Astrocyte (in vitro differentiated cells and primary cell): Measurements from ENCODE around the gene APMAP. TPM values are rescaled to one million over a fixed set of nuclear protein-coding genes. Genes with fewer than 3 reads are reported as not detected.

ENCODE experiments used
- DNase-seq: peaks from one replicate; pipeline ENCODE4 v3.0.0-alpha.2; 2010; ENCODE audit warnings: low read depth
- FAIRE-seq: peaks from 2 replicates; lab custom pipeline; 2011; peaks lifted over from hg19 to GRCh38; lab: Jason Lieb, UNC
- H2AFZ ChIP-seq: 2 replicates; pipeline ENCODE4 v1.6.0; 2012; ENCODE audit warnings: low read depth, low read length, inconsistent platforms
- H3K27ac ChIP-seq: 2 replicates; pipeline ENCODE4 v1.5.1; 2011; ENCODE audit warnings: low read depth, low read length, inconsistent platforms
- H3K27me3 ChIP-seq: 2 replicates; pipeline ENCODE4 v1.6.0; 2011; ENCODE audit warnings: low read length, inconsistent platforms; ENCODE audit not compliant: insufficient read depth
- H3K36me3 ChIP-seq: 2 replicates; pipeline ENCODE4 v1.5.1; 2011; ENCODE audit warnings: low read length, inconsistent platforms; ENCODE audit not compliant: insufficient read depth
- H3K4me1 ChIP-seq: 2 replicates; pipeline ENCODE4 v1.5.1; 2011; ENCODE audit warnings: low read length, inconsistent platforms; ENCODE audit not compliant: insufficient read depth
- H3K4me2 ChIP-seq: 2 replicates; pipeline ENCODE4 v1.6.0; 2012; ENCODE audit warnings: low read length, inconsistent platforms
- H3K4me3 ChIP-seq: 2 replicates; pipeline ENCODE4 v1.5.1; 2011; ENCODE audit warnings: low read depth, mild to moderate bottlenecking, low read length, inconsistent platforms; ENCODE audit not compliant: insufficient read depth
- H3K79me2 ChIP-seq: 2 replicates; pipeline ENCODE4 v1.6.0; 2012; ENCODE audit warnings: mild to moderate bottlenecking, low read length, inconsistent platforms; ENCODE audit not compliant: insufficient read depth
- H3K9ac ChIP-seq: 2 replicates; pipeline ENCODE4 v1.6.0; 2012; ENCODE audit warnings: mild to moderate bottlenecking, low read length, inconsistent platforms
- H3K9me3 ChIP-seq: 2 replicates; pipeline ENCODE4 v1.5.1; 2012; ENCODE audit warnings: low read depth, mild to moderate bottlenecking, low read length, inconsistent platforms; ENCODE audit not compliant: insufficient read depth
- H4K20me1 ChIP-seq: 2 replicates; pipeline ENCODE4 v1.6.0; 2012; ENCODE audit warnings: low read length, inconsistent platforms; ENCODE audit not compliant: insufficient read depth
- H3K27ac Mint-ChIP-seq: one replicate; pipeline ENCODE4 v1.8.0; 2021; ENCODE audit warnings: mild to moderate bottlenecking, mixed read lengths; ENCODE audit not compliant: unreplicated experiment
- H3K27me3 Mint-ChIP-seq: one replicate; pipeline ENCODE4 v1.8.0; 2021; ENCODE audit warnings: low read depth, mixed read lengths; ENCODE audit not compliant: unreplicated experiment
- H3K36me3 Mint-ChIP-seq: one replicate; pipeline ENCODE4 v1.8.0; 2021; ENCODE audit warnings: low read depth, mixed read lengths; ENCODE audit not compliant: unreplicated experiment
- H3K4me1 Mint-ChIP-seq: one replicate; pipeline ENCODE4 v1.8.0; 2021; ENCODE audit warnings: low read depth, mixed read lengths; ENCODE audit not compliant: unreplicated experiment
- H3K4me3 Mint-ChIP-seq: one replicate; pipeline ENCODE4 v1.8.0; 2021; ENCODE audit warnings: mild to moderate bottlenecking, moderate library complexity, mixed read lengths; ENCODE audit not compliant: unreplicated experiment
- H3K9me3 Mint-ChIP-seq: one replicate; pipeline ENCODE4 v1.8.0; 2021; ENCODE audit warnings: mild to moderate bottlenecking, mixed read lengths; ENCODE audit not compliant: unreplicated experiment
- EZH2 ChIP-seq: IDR thresholded peaks from 2 replicates; pipeline ENCODE4 v1.6.1; 2012; ENCODE audit warnings: mild to moderate bottlenecking, low read length, inconsistent platforms; ENCODE audit not compliant: insufficient read depth
- total RNA-seq: library from RNA; stranded (reverse); gene quantifications from 2 replicates; pipeline ENCODE4 v1.2.1, GENCODE V29; 2021
- TF ChIP-seq, protein P1 (sequence below): IDR thresholded peaks from 2 replicates; pipeline ENCODE4 v1.5.1; 2011; ENCODE audit warnings: low read depth, mild to moderate bottlenecking, inconsistent platforms, low read length, moderate library complexity; ENCODE audit not compliant: insufficient read depth

APMAP gene
- total RNA-seq, 1 donor from 2014 or later = 110 TPM

DNA sequence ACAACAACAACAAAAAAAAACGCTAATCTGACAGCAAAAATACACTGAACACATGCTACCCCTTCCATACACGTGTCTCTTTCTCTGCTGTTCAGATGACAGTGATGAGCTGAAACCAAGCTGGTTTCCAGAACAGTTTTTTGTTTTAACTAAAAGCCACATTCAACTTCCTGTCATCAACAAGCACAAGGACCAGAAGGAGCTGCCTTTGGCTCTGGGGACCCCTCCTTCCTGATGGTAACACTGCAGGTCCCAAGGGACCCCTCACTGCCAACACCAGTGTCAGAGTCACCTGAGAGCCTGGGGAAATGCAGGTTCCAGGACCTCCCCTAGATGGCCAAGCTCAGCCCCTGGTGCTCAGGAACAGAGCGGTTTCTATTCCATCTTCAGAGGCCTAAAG, 37.5 kb downstream of the APMAP start:
- H3K36me3 ChIP-seq = no peaks in the 10 kb centered on the region
- no peak for FAIRE-seq
- peaks cover 6% of the 10 kb centered on the region for H3K36me3 Mint-ChIP-seq
- TF ChIP-seq EZH2 = no peak
- TF ChIP-seq, protein P1, sequence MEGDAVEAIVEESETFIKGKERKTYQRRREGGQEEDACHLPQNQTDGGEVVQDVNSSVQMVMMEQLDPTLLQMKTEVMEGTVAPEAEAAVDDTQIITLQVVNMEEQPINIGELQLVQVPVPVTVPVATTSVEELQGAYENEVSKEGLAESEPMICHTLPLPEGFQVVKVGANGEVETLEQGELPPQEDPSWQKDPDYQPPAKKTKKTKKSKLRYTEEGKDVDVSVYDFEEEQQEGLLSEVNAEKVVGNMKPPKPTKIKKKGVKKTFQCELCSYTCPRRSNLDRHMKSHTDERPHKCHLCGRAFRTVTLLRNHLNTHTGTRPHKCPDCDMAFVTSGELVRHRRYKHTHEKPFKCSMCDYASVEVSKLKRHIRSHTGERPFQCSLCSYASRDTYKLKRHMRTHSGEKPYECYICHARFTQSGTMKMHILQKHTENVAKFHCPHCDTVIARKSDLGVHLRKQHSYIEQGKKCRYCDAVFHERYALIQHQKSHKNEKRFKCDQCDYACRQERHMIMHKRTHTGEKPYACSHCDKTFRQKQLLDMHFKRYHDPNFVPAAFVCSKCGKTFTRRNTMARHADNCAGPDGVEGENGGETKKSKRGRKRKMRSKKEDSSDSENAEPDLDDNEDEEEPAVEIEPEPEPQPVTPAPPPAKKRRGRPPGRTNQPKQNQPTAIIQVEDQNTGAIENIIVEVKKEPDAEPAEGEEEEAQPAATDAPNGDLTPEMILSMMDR = no peak
- DNase-seq = no peak
- H3K9me3 ChIP-seq = no peaks in the 10 kb centered on the region
- H3K4me1 Mint-ChIP-seq = no peaks in the 10 kb centered on the region
- H4K20me1 ChIP-seq = no peaks in the 10 kb centered on the region
- H3K27ac ChIP-seq = no peak overlapping the region
- H3K4me3 ChIP-seq = no peak overlapping the region
- H3K4me2 ChIP-seq = no peak overlapping the region
- no peaks in the 10 kb centered on the region for H3K9me3 Mint-ChIP-seq
- no peak overlapping the region for H3K27ac Mint-ChIP-seq
- no peak overlapping the region for H3K4me3 Mint-ChIP-seq
- H3K27me3 ChIP-seq = no peaks in the 10 kb centered on the region
- no peaks in the 10 kb centered on the region for H3K79me2 ChIP-seq
- H3K9ac ChIP-seq = no peak overlapping the region
- H3K27me3 Mint-ChIP-seq = peaks cover 7% of the 10 kb centered on the region
- no peak overlapping the region for H2AFZ ChIP-seq
- H3K4me1 ChIP-seq = no peaks in the 10 kb centered on the region

DNA sequence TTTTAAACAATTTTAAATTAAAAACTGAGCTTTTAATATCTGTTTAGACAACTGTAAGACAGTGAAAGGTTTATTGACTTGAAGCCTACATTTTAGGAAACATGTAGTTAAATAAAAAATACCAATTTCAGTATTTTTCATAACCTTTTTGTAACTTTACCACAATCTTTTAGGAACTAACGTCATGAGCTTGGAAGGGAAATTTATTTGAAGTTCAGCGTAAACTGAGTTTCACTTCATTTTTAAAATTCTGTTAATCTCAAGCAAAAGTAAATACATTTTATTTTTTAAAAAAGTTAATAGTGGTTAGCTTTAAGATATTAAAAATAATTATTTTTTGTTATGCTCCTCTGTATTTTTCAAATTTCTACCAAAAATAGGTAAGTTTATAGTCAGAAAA, 38.0 kb downstream of the APMAP start:
- Histone ChIP-seq H3K27ac (no peak overlapping the region), H3K4me1 (no peaks in the 10 kb centered on the region), H3K79me2 (no peaks in the 10 kb centered on the region), H3K9ac (no peak overlapping the region), H3K9me3 (no peaks in the 10 kb centered on the region), H4K20me1 (no peaks in the 10 kb centered on the region), H3K36me3 (no peaks in the 10 kb centered on the region), H2AFZ (no peak overlapping the region), H3K4me3 (no peak overlapping the region), H3K27me3 (no peaks in the 10 kb centered on the region), H3K4me2 (no peak overlapping the region)
- TF ChIP-seq EZH2 = no peak
- TF ChIP-seq, protein P1 = no peak
- Mint-ChIP-seq H3K4me3 (no peak overlapping the region), H3K4me1 (peaks cover 4% of the 10 kb centered on the region), H3K9me3 (no peaks in the 10 kb centered on the region), H3K27ac (no peak overlapping the region), H3K36me3 (peaks cover 4% of the 10 kb centered on the region), H3K27me3 (peaks cover 7% of the 10 kb centered on the region)
- DNase-seq = no peak
- no peak for FAIRE-seq

DNA sequence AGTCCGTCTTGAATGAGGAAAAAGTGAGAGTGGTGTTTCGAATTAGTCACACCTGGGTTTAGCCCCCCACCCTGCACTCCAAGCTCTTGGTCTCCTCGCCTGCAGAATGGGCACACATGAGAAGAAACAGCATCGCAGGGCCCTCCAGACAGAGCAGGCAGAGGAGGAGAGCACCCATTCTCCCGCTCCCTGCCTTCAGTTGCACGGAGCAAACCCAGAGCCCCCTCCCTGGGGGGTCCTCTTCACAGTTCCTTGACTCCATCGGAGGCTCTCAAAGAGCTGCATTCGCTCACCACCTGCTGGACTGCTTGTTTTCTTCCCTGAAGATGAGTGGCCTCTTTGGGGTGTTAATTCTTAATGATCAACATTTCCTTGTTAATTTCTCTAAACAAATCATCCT, 38.4 kb downstream of the APMAP start:
- Histone ChIP-seq H3K4me2 (no peak overlapping the region), H3K9ac (no peak overlapping the region), H3K9me3 (no peaks in the 10 kb centered on the region), H2AFZ (no peak overlapping the region), H3K4me1 (no peaks in the 10 kb centered on the region), H3K36me3 (no peaks in the 10 kb centered on the region), H3K27ac (no peak overlapping the region), H3K4me3 (no peak overlapping the region), H3K79me2 (no peaks in the 10 kb centered on the region), H3K27me3 (no peaks in the 10 kb centered on the region), H4K20me1 (no peaks in the 10 kb centered on the region)
- H3K4me1 Mint-ChIP-seq = peaks cover 7% of the 10 kb centered on the region
- peaks cover 7% of the 10 kb centered on the region for H3K27me3 Mint-ChIP-seq
- no peak overlapping the region for H3K4me3 Mint-ChIP-seq
- peaks cover 4% of the 10 kb centered on the region for H3K36me3 Mint-ChIP-seq
- DNase-seq (no peak), FAIRE-seq (no peak)
- no peaks in the 10 kb centered on the region for H3K9me3 Mint-ChIP-seq
- no peak overlapping the region for H3K27ac Mint-ChIP-seq
- no peak for TF ChIP-seq EZH2
